CD8-positive, alpha-beta memory T cell (primary cell): ENCODE measurements around the gene SSR3. TPM values are rescaled to one million over a fixed set of nuclear protein-coding genes. Genes with fewer than 3 reads are reported as not detected.

Experiments used
- CTCF ChIA-PET: fragments of 350-600 bp; sonication (Branson Sonifier 250); formaldehyde crosslinking; loops from one replicate; lab custom pipeline; 2021; ENCODE audit warnings: antibody characterized with exemption; lab: Charles Lee
- POLR2A ChIA-PET: fragments of 350-600 bp; sonication (Branson Sonifier 250); formaldehyde crosslinking; loops from one replicate; lab custom pipeline; 2021; ENCODE audit warnings: antibody characterized with exemption; lab: Charles Lee
- DNase-seq, 5 donors: peaks; one replicate each; pipeline versions ENCODE4 v3.0.0 to v3.0.0-alpha.2; 2020 to 2022; ENCODE audit warnings: mixed read lengths in 1 of 5
- H3K27ac ChIP-seq: one replicate; pipeline ENCODE4 v1.7.0; 2013; ENCODE audit warnings: low read depth, mild to moderate bottlenecking, low read length, moderate library complexity
- H3K27me3 ChIP-seq: 2 replicates; pipeline ENCODE4 v1.7.0; 2013; ENCODE audit warnings: low read length, mild to moderate bottlenecking; ENCODE audit not compliant: insufficient read depth, poor library complexity, severe bottlenecking
- H3K36me3 ChIP-seq: 2 replicates; pipeline ENCODE4 v1.7.0; 2013; ENCODE audit warnings: mild to moderate bottlenecking, low read length, moderate library complexity; ENCODE audit not compliant: insufficient read depth
- H3K4me1 ChIP-seq: 2 replicates; pipeline ENCODE4 v1.7.0; 2013; ENCODE audit warnings: mild to moderate bottlenecking, low read length, moderate library complexity; ENCODE audit not compliant: insufficient read depth
- H3K4me3 ChIP-seq: 2 replicates; pipeline ENCODE4 v1.7.0; 2013; ENCODE audit warnings: mild to moderate bottlenecking, low read length
- H3K9me3 ChIP-seq: 2 replicates; pipeline ENCODE4 v1.7.0; 2013; ENCODE audit warnings: mild to moderate bottlenecking, low read length
- H3K27ac Mint-ChIP-seq, 8 donors: one replicate each; pipeline ENCODE4 v1.8.0; 2020 to 2021; ENCODE audit warnings: mixed read lengths in 8 of 8, mild to moderate bottlenecking in 6 of 8, inconsistent platforms in 3 of 8, moderate library complexity in 3 of 8
- H3K27me3 Mint-ChIP-seq, 2 donors: one replicate each; pipeline ENCODE4 v1.8.0; 2020 to 2021; ENCODE audit warnings: mixed read lengths in 2 of 2, mild to moderate bottlenecking in 1 of 2, moderate library complexity in 1 of 2
- H3K36me3 Mint-ChIP-seq, 3 donors: one replicate each; pipeline ENCODE4 v1.8.0; 2020 to 2021; ENCODE audit warnings: mixed read lengths in 3 of 3, inconsistent platforms in 1 of 3, mild to moderate bottlenecking in 1 of 3
- H3K4me1 Mint-ChIP-seq, 3 donors: one replicate each; pipeline ENCODE4 v1.8.0; 2020 to 2021; ENCODE audit warnings: mixed read lengths in 3 of 3, inconsistent platforms in 1 of 3, mild to moderate bottlenecking in 1 of 3
- H3K4me3 Mint-ChIP-seq, 7 donors: one replicate each; pipeline ENCODE4 v1.8.0; 2020 to 2021; ENCODE audit warnings: mixed read lengths in 7 of 7, mild to moderate bottlenecking in 6 of 7, moderate library complexity in 4 of 7, inconsistent platforms in 2 of 7
- H3K9me3 Mint-ChIP-seq, 5 donors: one replicate each; pipeline ENCODE4 v1.8.0; 2020 to 2022; ENCODE audit warnings: mixed read lengths in 5 of 5, mild to moderate bottlenecking in 3 of 5, moderate library complexity in 2 of 5, inconsistent platforms in 1 of 5
- polyA plus RNA-seq: library from polyadenylated mRNA; unstranded; fragments of 300-500 nt; fragmentation: Illumina TruSeq; gene quantifications from one replicate; pipeline ENCODE4 v1.2.3, GENCODE V29; 2021
- total RNA-seq, 2 experiments: library from RNA; stranded (reverse); gene quantifications; one replicate each; pipeline ENCODE4 v1.2.3, GENCODE V29; 2021

The SSR3 gene
- total RNA-seq (100 to 1,000 TPM; 171 to 175 TPM), polyA plus RNA-seq (144 TPM)

DNA sequence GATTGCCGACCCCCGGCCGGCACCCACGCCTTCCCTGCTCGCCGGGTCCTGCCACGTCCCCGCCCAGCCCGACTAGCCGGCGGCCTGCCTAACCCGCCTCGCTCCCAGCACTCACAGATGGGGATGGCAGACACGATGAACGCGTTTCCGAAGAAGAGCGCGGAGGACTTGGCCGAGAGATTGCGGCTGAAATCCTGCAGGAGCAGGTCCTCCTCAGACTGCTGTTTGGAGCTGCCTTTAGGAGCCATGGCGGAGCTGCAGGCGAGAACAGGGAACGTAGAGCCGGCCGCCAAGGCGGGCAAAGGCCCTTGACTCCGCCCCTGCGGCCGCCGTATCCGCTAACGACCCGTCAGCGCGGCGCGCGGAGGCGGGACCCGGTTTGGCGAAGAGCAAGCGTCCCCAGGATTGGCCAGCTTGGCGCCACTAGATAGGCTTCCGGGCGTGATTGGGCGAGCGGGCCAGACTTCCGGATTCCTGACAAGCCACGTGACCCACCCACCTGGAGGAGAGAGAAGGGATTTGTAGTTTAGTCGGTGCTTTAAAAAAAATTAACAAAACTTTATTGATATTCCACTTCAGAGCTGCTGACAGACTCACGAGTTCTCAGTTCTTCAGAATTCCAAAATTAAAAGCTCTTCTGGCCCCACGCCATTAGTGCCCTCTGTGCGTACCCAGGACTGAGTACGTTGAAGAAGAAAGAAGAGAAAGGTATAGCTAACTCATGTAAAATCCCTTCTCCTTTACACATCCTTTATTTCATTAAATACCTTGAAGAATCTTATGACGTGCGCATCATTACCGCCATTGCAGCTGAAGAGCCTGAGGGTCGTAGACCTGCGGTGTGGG, at the start of gene SSR3:
TSS of gene SSR3 (minus strand) at position 276 of the 846 bp plus-strand sequence. CDS start at position 248, 28 bp downstream.
- ChIA-PET CTCF (interaction anchor here (1.0 to 3.1 kb wide), 17 partner anchors 8 to 620 kb away, joined by 3 to 27 read pairs (median 5); partner anchors contain the start of gene TIPARP), POLR2A (interaction anchor here (0.8 to 2.6 kb wide), 12 partner anchors 31 to 749 kb away, joined by 3 to 30 read pairs (median 5); partner anchors contain the start of genes C3orf33, CCNL1 and TIPARP)
- Mint-ChIP-seq H3K27ac (peak within 1 kb of the TSS; percentile 85 to 98 (median 96)), H3K9me3 (peaks cover 0 to 4% (median 0%) of the 10 kb centered on the region in 5 donors), H3K4me3 (peak within 1 kb of the TSS; percentile 96 to 99 (median 97)), H3K36me3 (peaks cover 0 to 42% (median 18%) of the 10 kb centered on the region in 3 donors), H3K27me3 (no peaks in the 10 kb centered on the region), H3K4me1 (peaks cover 46 to 56% (median 55%) of the 10 kb centered on the region in 3 donors)
- Histone ChIP-seq H3K9me3 (no peaks in the 10 kb centered on the region), H3K27ac (peak within 1 kb of the TSS; percentile 91), H3K4me3 (peak within 1 kb of the TSS; percentile 92), H3K4me1 (peaks cover 29% of the 10 kb centered on the region), H3K36me3 (peaks cover 9% of the 10 kb centered on the region), H3K27me3 (no peaks in the 10 kb centered on the region)
- DNase-seq: peak; percentile 98 to 99 (median 99)

- Mint-ChIP-seq H3K4me3 (no peak overlapping the region), H3K4me1 (peaks cover 7 to 20% (median 13%) of the 10 kb centered on the region in 3 donors), H3K9me3 (no peaks in the 10 kb centered on the region), H3K27me3 (peaks cover 4 to 26% of the 10 kb centered on the region in 2 donors), H3K36me3 (no peaks in the 10 kb centered on the region), H3K27ac (no peak overlapping the region)
- Histone ChIP-seq H3K27me3 (no peaks in the 10 kb centered on the region), H3K4me3 (no peak overlapping the region), H3K27ac (peak overlapping the region; percentile 72), H3K4me1 (no peaks in the 10 kb centered on the region), H3K36me3 (no peaks in the 10 kb centered on the region), H3K9me3 (no peaks in the 10 kb centered on the region)
- ChIA-PET CTCF (no interaction called here), POLR2A (interaction anchor here (0.7 kb wide), 1 partner anchor 71 kb away, joined by 3 read pairs; no protein-coding TSS in a partner anchor)
- no peak for DNase-seq
These were observed 49.2 kb upstream of the SSR3 start for GRCh38 chr3:156604064-156604641.

DNA sequence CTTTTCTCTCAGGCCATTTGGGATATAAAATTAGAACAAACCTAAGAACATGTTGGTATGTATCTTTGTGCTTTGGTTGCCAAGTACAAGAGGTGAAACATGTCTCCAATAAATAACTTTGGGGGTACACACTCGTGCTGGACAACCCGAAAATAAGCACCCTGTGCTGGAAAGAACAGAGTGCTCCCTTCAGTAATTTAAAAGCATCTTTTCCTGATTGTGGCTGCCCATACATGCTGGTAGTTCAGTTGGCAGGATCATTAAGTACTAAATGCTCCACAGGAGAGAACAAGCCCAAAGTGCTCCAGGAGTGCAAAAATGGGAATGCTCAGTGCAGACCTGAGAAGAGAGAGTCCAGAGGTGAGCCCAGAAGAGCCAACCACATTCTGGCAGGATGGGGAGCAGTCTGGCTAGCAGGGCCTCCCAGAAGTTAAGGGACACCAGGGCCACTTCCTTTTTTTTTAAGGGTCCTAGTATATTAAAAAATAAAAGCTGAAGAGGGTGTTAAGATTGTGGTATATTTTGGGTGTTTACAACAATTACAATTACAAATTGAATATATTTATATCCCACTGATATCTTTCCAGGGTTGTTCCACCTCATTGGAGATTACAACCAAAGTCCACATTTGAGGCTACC, 48.6 kb upstream of the SSR3 start:
- Mint-ChIP-seq H3K4me1 (peaks cover 7 to 20% (median 13%) of the 10 kb centered on the region in 3 donors), H3K27ac (no peak overlapping the region), H3K27me3 (peaks cover 4 to 26% of the 10 kb centered on the region in 2 donors), H3K4me3 (no peak overlapping the region), H3K9me3 (no peaks in the 10 kb centered on the region), H3K36me3 (no peaks in the 10 kb centered on the region)
- H3K27ac ChIP-seq: no peak overlapping the region
- no peaks in the 10 kb centered on the region for H3K36me3 ChIP-seq
- no peaks in the 10 kb centered on the region for H3K27me3 ChIP-seq
- no peak overlapping the region for H3K4me3 ChIP-seq
- CTCF ChIA-PET: no interaction called here
- no peak for DNase-seq
- POLR2A ChIA-PET: no interaction called here
- H3K9me3 ChIP-seq: no peaks in the 10 kb centered on the region
- H3K4me1 ChIP-seq: no peaks in the 10 kb centered on the region

GRCh38 chr3:156602424-156602823, 47.5 kb upstream of the SSR3 start:
- Mint-ChIP-seq H3K9me3 (no peaks in the 10 kb centered on the region), H3K27ac (peak overlapping the region in 2 of 8 donors; percentile 4 to 38), H3K4me1 (peaks cover 7 to 20% (median 13%) of the 10 kb centered on the region in 3 donors), H3K4me3 (no peak overlapping the region), H3K36me3 (no peaks in the 10 kb centered on the region), H3K27me3 (peaks cover under 1 to 18% of the 10 kb centered on the region in 2 donors)
- POLR2A ChIA-PET: no interaction called here
- Histone ChIP-seq H3K4me3 (no peak overlapping the region), H3K9me3 (no peaks in the 10 kb centered on the region), H3K27ac (no peak overlapping the region), H3K27me3 (no peaks in the 10 kb centered on the region), H3K4me1 (no peaks in the 10 kb centered on the region), H3K36me3 (no peaks in the 10 kb centered on the region)
- DNase-seq: peak in 1 of 5 donors; percentile 57
- CTCF ChIA-PET: no interaction called here

GRCh38 chr3:156601497-156601896, 46.6 kb upstream of the SSR3 start:
- no peaks in the 10 kb centered on the region for H3K9me3 ChIP-seq
- no peak overlapping the region for H3K27ac ChIP-seq
- H3K27me3 ChIP-seq: no peaks in the 10 kb centered on the region
- peaks cover 4 to 14% (median 8%) of the 10 kb centered on the region in 3 donors for H3K4me1 Mint-ChIP-seq
- H3K27me3 Mint-ChIP-seq: peaks cover 3 to 23% of the 10 kb centered on the region in 2 donors
- no peaks in the 10 kb centered on the region for H3K36me3 ChIP-seq
- H3K36me3 Mint-ChIP-seq: peaks cover 0 to 4% (median 0%) of the 10 kb centered on the region in 3 donors
- H3K27ac Mint-ChIP-seq: no peak overlapping the region
- ChIA-PET POLR2A (no interaction called here), CTCF (interaction anchor here (1.0 kb wide), 1 partner anchor 21 kb away, joined by 3 read pairs; no protein-coding TSS in a partner anchor)
- H3K9me3 Mint-ChIP-seq: no peaks in the 10 kb centered on the region
- H3K4me1 ChIP-seq: no peaks in the 10 kb centered on the region
- no peak overlapping the region for H3K4me3 ChIP-seq
- DNase-seq: no peak
- H3K4me3 Mint-ChIP-seq: no peak overlapping the region

DNA sequence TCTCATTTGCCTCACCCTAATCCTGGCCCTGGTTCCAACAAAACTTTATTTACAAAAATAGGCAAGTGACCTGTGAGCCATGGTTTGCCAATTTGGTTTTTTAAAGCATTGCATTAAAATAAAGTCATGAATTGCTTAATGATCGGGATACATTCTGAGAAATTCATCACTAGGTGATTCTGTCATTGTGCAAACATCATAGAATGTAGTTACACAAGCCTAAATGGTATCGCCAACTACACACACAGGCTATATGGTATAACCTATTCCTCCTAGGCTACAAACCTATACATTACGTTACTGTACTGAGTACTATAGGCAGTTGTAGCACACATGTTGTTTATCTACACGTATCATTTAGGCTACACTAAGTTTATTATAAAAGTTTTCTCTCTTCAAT, 45.9 kb upstream of the SSR3 start:
- no peak for DNase-seq
- ChIA-PET CTCF (interaction anchor here (1.0 kb wide), 1 partner anchor 22 kb away, joined by 3 read pairs; no protein-coding TSS in a partner anchor), POLR2A (no interaction called here)
- Mint-ChIP-seq H3K36me3 (peaks cover 0 to 6% (median 0%) of the 10 kb centered on the region in 3 donors), H3K27ac (no peak overlapping the region), H3K27me3 (peaks cover 3 to 20% of the 10 kb centered on the region in 2 donors), H3K9me3 (no peaks in the 10 kb centered on the region), H3K4me3 (no peak overlapping the region), H3K4me1 (peaks cover 0 to 9% (median 8%) of the 10 kb centered on the region in 3 donors)
- Histone ChIP-seq H3K4me3 (no peak overlapping the region), H3K36me3 (no peaks in the 10 kb centered on the region), H3K9me3 (no peaks in the 10 kb centered on the region), H3K27me3 (no peaks in the 10 kb centered on the region), H3K4me1 (no peaks in the 10 kb centered on the region), H3K27ac (no peak overlapping the region)

DNA sequence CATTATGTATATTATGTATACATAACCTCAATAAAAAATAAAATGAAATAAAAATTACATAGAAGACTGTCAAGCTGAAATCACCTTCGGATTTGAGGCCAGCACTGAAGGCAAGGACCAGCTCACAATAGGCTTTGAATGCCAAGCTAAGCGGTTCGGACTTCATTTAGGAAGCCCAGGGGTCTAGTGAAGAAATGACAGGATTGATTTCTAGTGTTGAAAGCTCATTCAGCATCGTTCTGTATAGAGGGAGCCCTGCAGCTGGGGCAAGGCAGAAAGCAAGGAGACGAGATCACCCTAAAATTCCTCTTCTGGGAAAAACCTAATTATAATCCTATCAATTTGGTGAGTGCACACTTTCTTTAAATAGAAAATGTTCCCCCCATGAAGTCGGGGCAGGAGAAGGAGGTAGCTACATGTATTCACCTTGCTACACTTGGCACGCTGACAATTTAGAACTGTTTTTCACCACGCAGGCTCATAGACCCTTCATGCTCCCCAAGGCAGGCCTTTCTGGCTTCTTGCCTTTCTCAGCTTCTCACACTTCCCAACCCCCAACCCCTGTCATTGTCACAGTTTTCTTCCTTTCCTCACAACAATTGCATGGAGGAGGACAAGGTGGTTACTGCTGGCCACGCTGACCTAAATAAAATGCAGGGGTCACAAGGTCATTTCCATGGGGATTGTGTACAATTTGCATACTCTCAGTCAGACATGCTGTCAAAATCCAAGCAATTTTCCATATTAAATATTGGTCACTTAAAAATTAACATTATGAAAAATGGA, 44.4 kb upstream of the SSR3 start:
- ChIA-PET POLR2A (no interaction called here), CTCF (no interaction called here)
- H3K27me3 ChIP-seq: no peaks in the 10 kb centered on the region
- Mint-ChIP-seq H3K4me3 (no peak overlapping the region), H3K27me3 (peaks cover 3 to 28% of the 10 kb centered on the region in 2 donors), H3K4me1 (peaks cover 0 to 8% (median 7%) of the 10 kb centered on the region in 3 donors), H3K27ac (no peak overlapping the region), H3K9me3 (no peaks in the 10 kb centered on the region), H3K36me3 (peaks cover 0 to 6% (median 0%) of the 10 kb centered on the region in 3 donors)
- H3K4me3 ChIP-seq: no peak overlapping the region
- H3K36me3 ChIP-seq: no peaks in the 10 kb centered on the region
- no peaks in the 10 kb centered on the region for H3K4me1 ChIP-seq
- no peak for DNase-seq
- H3K27ac ChIP-seq: no peak overlapping the region
- no peaks in the 10 kb centered on the region for H3K9me3 ChIP-seq
